Suprapubic skin (tissue), 4 donors: ENCODE results near the gene HOXA9.

Experiments
- EP300 ChIP-seq: sonication (generic); formaldehyde crosslinking; IDR thresholded peaks from one replicate; pipeline ENCODE4 v1.6.1; 2017; ENCODE audit warnings: antibody characterized with exemption
- POLR2AphosphoS5 ChIP-seq, 3 donors: sonication (generic); formaldehyde crosslinking; IDR thresholded peaks; one replicate each; pipeline ENCODE4 v1.6.1; 2017; ENCODE audit warnings: antibody characterized with exemption in 3 of 3
- TF ChIP-seq, protein P1 (sequence below), 2 donors: fragments of 200-600 bp in 1 of 2; fragments of 450-650 bp in 1 of 2; sonication (generic) in 1 of 2; IDR thresholded peaks; one replicate each; pipeline ENCODE4 v1.5.1; 2016 to 2019; ENCODE audit warnings: antibody characterized with exemption in 2 of 2, mild to moderate bottlenecking in 1 of 2, moderate library complexity in 1 of 2

DNA sequence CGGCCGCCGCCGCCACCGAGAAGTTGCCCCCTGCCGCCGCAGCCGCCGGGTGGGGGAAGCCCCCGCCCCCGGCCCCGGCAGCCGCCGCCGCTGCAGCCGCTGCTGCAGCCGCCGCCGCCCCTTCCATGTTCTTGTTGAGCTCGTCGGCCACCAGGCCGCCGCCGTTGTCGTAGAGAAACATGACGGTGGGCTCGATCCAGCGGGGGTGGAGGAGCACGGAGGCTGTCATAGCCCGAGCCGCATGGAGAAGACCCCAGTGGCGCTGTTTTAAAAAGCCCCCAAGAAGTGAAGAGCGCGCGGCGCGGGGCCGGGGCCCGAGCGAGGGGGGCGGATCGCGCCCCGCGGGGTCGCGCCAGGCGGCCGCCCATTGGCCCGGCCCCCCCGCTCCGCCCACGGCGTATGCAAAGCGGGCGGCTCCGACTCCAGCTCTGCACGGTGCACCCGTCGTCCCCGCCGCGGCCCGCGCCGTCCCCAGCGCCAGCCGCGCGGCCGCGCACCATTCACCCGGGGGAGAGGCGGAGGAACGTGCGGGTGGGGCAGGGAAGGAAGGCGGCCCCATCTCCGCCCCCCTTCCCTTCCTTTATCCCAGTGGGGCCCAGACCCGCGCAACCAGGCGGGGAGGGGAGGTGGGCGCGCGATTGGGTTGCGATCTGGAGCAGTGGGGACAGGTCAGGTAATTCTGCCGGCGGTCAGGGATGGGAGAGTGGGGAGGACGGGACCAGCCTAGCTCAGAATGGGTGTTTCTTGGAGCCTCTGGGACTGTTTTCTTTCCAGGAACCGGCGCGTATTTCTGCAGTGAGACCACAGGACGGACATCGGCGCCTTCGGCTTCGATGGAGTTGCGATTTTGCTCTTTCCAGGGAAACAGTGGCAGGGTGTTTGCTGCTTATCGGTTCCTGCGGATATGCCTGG, 34.8 kb upstream of the HOXA9 start, which contains the start of gene HOXA13:
- TF ChIP-seq, protein P1, sequence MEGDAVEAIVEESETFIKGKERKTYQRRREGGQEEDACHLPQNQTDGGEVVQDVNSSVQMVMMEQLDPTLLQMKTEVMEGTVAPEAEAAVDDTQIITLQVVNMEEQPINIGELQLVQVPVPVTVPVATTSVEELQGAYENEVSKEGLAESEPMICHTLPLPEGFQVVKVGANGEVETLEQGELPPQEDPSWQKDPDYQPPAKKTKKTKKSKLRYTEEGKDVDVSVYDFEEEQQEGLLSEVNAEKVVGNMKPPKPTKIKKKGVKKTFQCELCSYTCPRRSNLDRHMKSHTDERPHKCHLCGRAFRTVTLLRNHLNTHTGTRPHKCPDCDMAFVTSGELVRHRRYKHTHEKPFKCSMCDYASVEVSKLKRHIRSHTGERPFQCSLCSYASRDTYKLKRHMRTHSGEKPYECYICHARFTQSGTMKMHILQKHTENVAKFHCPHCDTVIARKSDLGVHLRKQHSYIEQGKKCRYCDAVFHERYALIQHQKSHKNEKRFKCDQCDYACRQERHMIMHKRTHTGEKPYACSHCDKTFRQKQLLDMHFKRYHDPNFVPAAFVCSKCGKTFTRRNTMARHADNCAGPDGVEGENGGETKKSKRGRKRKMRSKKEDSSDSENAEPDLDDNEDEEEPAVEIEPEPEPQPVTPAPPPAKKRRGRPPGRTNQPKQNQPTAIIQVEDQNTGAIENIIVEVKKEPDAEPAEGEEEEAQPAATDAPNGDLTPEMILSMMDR (IDR thresholded peaks at IDR 0.05) = no peak
- TF ChIP-seq POLR2AphosphoS5 (IDR thresholded peaks at IDR 0.05) (no peak), EP300 (no peak)
